PC-3 (cell line): ENCODE results near the gene POGLUT3. TPM values are rescaled to one million over a fixed set of nuclear protein-coding genes. Genes with fewer than 3 reads are reported as not detected.

Experiments
- ATAC-seq: fragments of 200-7000 bp; cut with Tn5 transposase; 2 replicates; pipeline ENCODE4 v1.9.1; 2020; ENCODE audit warnings: mild to moderate bottlenecking, moderate library complexity
- BruUV-seq: library from RNA; stranded (reverse); fragments of 400-500 nt; replicated peaks from 2 replicates; lab custom pipeline; 2021; lab: Mats Ljungman, UMichigan
- CTCF ChIA-PET: fragments of 300-600 bp; sonication (Branson Sonifier 250); formaldehyde crosslinking; loops from one replicate; lab custom pipeline; 2022; ENCODE audit warnings: antibody characterized with exemption; lab: Charles Lee
- POLR2A ChIA-PET: fragments of 300-600 bp; sonication (Branson Sonifier 250); formaldehyde crosslinking; loops from one replicate; lab custom pipeline; 2022; ENCODE audit warnings: antibody characterized with exemption; ENCODE audit not compliant: unreplicated experiment; lab: Charles Lee
- DNase-seq: peaks from one replicate; pipeline ENCODE4 v3.0.0-alpha.2; 2015
- H2AFZ ChIP-seq: fragments of 300-600 bp; sonication (generic); 2 replicates; pipeline ENCODE4 v1.6.0; 2016; ENCODE audit warnings: antibody characterized with exemption, low read length
- H3F3A ChIP-seq: fragments of 300-600 bp; sonication (generic); one replicate; pipeline ENCODE4 v1.6.0; 2017; ENCODE audit warnings: antibody characterized with exemption, low read length, control low read depth, mild to moderate bottlenecking; ENCODE audit not compliant: unreplicated experiment
- H3K27ac ChIP-seq: fragments of 300-600 bp; sonication (generic); 2 replicates; pipeline ENCODE4 v1.5.1; 2016; ENCODE audit warnings: mild to moderate bottlenecking, low read length
- H3K27me3 ChIP-seq: fragments of 300-600 bp; sonication (generic); 2 replicates; pipeline ENCODE4 v1.6.1; 2016; ENCODE audit warnings: low read length, mixed read lengths
- H3K36me3 ChIP-seq: fragments of 300-600 bp; sonication (generic); 2 replicates; pipeline ENCODE4 v1.6.1; 2016; ENCODE audit warnings: low read depth, mixed run types, low read length, mixed read lengths
- H3K4me1 ChIP-seq: fragments of 300-600 bp; sonication (generic); 2 replicates; pipeline ENCODE4 v1.5.1; 2016; ENCODE audit warnings: low read length; ENCODE audit not compliant: insufficient read depth
- H3K4me2 ChIP-seq: fragments of 300-600 bp; sonication (generic); 2 replicates; pipeline ENCODE4 v1.6.0; 2016; ENCODE audit warnings: low read length
- H3K4me3 ChIP-seq: fragments of 300-600 bp; sonication (generic); 2 replicates; pipeline ENCODE4 v1.5.1; 2016; ENCODE audit warnings: mild to moderate bottlenecking, low read length, mixed read lengths
- H3K79me2 ChIP-seq: fragments of 300-600 bp; sonication (generic); 2 replicates; pipeline ENCODE4 v1.6.1; 2017; ENCODE audit warnings: low read length, mixed read lengths
- H3K9ac ChIP-seq: fragments of 300-600 bp; sonication (generic); 2 replicates; pipeline ENCODE4 v1.6.0; 2016; ENCODE audit warnings: mild to moderate bottlenecking, low read length
- H3K9me2 ChIP-seq: fragments of 300-600 bp; sonication (generic); replicated peaks from 2 replicates; pipeline ENCODE4 v1.6.1; 2016; ENCODE audit warnings: mixed run types, low read length, mixed read lengths
- H3K9me3 ChIP-seq: fragments of 300-600 bp; sonication (generic); 2 replicates; pipeline ENCODE4 v1.6.1; 2016; ENCODE audit warnings: low read length, mixed read lengths
- H4K20me1 ChIP-seq: fragments of 300-600 bp; sonication (generic); 2 replicates; pipeline ENCODE4 v1.6.1; 2016; ENCODE audit warnings: low read length, mixed read lengths
- EZH2 ChIP-seq: fragments of 300-600 bp; sonication (generic); IDR thresholded peaks from one replicate; pipeline ENCODE4 v1.6.1; 2017; ENCODE audit warnings: antibody characterized with exemption, mild to moderate bottlenecking, low read length; ENCODE audit not compliant: unreplicated experiment
- EZH2phosphoT487 ChIP-seq: fragments of 300-600 bp; sonication (generic); IDR thresholded peaks from 2 replicates; pipeline ENCODE4 v1.6.1; 2018; ENCODE audit warnings: mild to moderate bottlenecking, antibody characterized with exemption, low read length, borderline replicate concordance
- intact Hi-C: fragments of 100-400 bp; cut with micrococcal nuclease; formaldehyde crosslinking; loops from 2 replicates; pipeline ENCODE4 v1.9.0; 2023
- total RNA-seq: library from RNA; depleted of rRNA; stranded (reverse); fragments of >200 nt; gene quantifications from 2 replicates; pipeline ENCODE4 v1.2.3, GENCODE V29; 2014
- TF ChIP-seq, protein P1 (sequence below): fragments of 300-600 bp; sonication (generic); conservative IDR thresholded peaks from 2 replicates; pipeline ENCODE4 v1.5.1; 2017; ENCODE audit warnings: antibody characterized with exemption, low read depth, mild to moderate bottlenecking, low read length

POGLUT3 gene
- total RNA-seq, 1 experiment from 2014 or later = 36.2 TPM

DNA sequence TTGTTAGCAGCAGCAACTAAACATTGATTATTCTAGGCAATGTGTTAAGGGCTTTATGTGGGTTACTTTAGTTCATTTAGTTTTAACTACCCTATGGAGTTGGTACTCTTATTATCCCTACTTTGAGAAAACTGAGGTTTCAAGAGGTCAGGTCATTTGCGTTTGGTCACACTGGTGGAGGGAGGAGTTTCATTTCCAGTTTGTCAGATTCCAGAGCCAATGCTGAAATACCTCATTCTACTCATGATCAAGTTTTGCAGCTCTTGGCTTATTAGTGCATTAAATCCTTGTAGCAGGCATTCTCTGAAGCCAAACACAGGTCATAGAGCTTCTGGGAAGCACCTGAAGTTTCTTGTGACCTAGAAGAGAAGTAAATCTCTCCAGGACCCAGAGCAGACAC, 24.1 kb upstream of the POGLUT3 start:
- no peaks in the 10 kb centered on the region for H3K27me3 ChIP-seq
- no peaks in the 10 kb centered on the region for H3K79me2 ChIP-seq
- no peak overlapping the region for H2AFZ ChIP-seq
- no peaks in the 10 kb centered on the region for H3K9me3 ChIP-seq
- POLR2A ChIA-PET = no interaction called here
- H3K9me2 ChIP-seq = no peaks in the 10 kb centered on the region
- ATAC-seq (no peak), DNase-seq (no peak)
- H3K9ac ChIP-seq = no peak overlapping the region
- no peaks in the 10 kb centered on the region for H3K4me1 ChIP-seq
- intact Hi-C loops = no loop called here
- no peak overlapping the region for H3K4me2 ChIP-seq
- TF ChIP-seq, protein P1, sequence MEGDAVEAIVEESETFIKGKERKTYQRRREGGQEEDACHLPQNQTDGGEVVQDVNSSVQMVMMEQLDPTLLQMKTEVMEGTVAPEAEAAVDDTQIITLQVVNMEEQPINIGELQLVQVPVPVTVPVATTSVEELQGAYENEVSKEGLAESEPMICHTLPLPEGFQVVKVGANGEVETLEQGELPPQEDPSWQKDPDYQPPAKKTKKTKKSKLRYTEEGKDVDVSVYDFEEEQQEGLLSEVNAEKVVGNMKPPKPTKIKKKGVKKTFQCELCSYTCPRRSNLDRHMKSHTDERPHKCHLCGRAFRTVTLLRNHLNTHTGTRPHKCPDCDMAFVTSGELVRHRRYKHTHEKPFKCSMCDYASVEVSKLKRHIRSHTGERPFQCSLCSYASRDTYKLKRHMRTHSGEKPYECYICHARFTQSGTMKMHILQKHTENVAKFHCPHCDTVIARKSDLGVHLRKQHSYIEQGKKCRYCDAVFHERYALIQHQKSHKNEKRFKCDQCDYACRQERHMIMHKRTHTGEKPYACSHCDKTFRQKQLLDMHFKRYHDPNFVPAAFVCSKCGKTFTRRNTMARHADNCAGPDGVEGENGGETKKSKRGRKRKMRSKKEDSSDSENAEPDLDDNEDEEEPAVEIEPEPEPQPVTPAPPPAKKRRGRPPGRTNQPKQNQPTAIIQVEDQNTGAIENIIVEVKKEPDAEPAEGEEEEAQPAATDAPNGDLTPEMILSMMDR = no peak
- TF ChIP-seq EZH2phosphoT487 (no peak), EZH2 (no peak)
- H3F3A ChIP-seq = no peaks in the 10 kb centered on the region
- H3K4me3 ChIP-seq = no peak overlapping the region
- BruUV-seq = no TSS peak
- H3K36me3 ChIP-seq = peaks cover 11% of the 10 kb centered on the region
- no peaks in the 10 kb centered on the region for H4K20me1 ChIP-seq
- CTCF ChIA-PET = no interaction called here
- H3K27ac ChIP-seq = no peak overlapping the region

DNA sequence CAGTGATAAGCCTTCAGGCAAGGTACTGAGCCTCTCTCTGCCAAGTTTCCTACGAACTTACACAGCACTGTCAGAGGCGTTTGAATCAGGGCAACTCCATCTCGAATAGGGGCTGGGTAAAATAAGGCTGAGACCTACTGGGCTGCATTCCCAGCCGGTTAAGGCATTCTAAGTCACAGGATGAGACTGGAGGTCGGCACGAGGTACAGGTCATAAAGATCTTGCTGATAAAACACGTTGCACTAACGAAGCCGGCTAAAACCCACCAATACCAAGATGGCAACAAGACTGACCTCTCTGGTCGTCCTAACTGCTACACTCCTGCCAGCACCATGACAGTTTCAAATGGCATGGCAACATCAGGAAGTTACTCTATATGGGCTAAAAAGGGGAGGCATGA, 20.4 kb upstream of the POGLUT3 start:
- Histone ChIP-seq H3K9ac (no peak overlapping the region), H3K9me2 (no peaks in the 10 kb centered on the region), H3K36me3 (peaks cover 15% of the 10 kb centered on the region), H3F3A (no peaks in the 10 kb centered on the region), H3K9me3 (no peaks in the 10 kb centered on the region), H4K20me1 (no peaks in the 10 kb centered on the region), H3K4me2 (no peak overlapping the region), H2AFZ (no peak overlapping the region), H3K27ac (no peak overlapping the region), H3K79me2 (no peaks in the 10 kb centered on the region), H3K4me3 (no peak overlapping the region), H3K27me3 (no peaks in the 10 kb centered on the region), H3K4me1 (no peaks in the 10 kb centered on the region)
- intact Hi-C loops = no loop called here
- POLR2A ChIA-PET = no interaction called here
- TF ChIP-seq EZH2phosphoT487 (no peak), EZH2 (no peak)
- TF ChIP-seq, protein P1 = no peak
- no TSS peak for BruUV-seq
- ATAC-seq = no peak
- CTCF ChIA-PET = no interaction called here
- DNase-seq = no peak

DNA sequence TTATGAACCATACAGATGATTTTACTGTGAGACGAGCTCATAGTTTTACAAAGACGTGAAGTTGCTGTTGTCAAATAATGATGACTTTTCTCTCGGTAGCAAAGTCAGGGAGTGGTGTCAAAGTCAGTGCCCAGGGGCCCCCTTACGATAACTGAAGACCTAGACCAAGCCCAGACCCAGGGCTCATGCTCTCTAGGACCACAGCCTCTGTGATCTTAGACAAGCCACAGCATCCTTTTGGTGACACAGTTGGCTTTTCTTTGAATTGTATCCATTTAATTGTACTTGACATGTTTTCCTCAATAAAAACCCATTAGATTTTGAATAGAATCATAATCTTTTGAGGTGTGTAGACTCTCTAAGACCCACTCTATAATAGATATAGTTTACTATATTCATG, 17.9 kb upstream of the POGLUT3 start:
- H2AFZ ChIP-seq = no peak overlapping the region
- no peaks in the 10 kb centered on the region for H3F3A ChIP-seq
- ATAC-seq (no peak), DNase-seq (no peak)
- ChIA-PET CTCF (no interaction called here), POLR2A (no interaction called here)
- peaks cover 30% of the 10 kb centered on the region for H3K36me3 ChIP-seq
- H4K20me1 ChIP-seq = no peaks in the 10 kb centered on the region
- H3K4me3 ChIP-seq = no peak overlapping the region
- no peaks in the 10 kb centered on the region for H3K9me3 ChIP-seq
- no peaks in the 10 kb centered on the region for H3K79me2 ChIP-seq
- no peak overlapping the region for H3K27ac ChIP-seq
- no peaks in the 10 kb centered on the region for H3K4me1 ChIP-seq
- BruUV-seq = no TSS peak
- no peaks in the 10 kb centered on the region for H3K27me3 ChIP-seq
- no peak overlapping the region for H3K9ac ChIP-seq
- TF ChIP-seq EZH2 (no peak), EZH2phosphoT487 (no peak)
- TF ChIP-seq, protein P1 = no peak
- intact Hi-C loops = no loop called here
- no peaks in the 10 kb centered on the region for H3K9me2 ChIP-seq
- H3K4me2 ChIP-seq = no peak overlapping the region
